K562 (cell line): ENCODE results near the gene SLC38A8. TPM values are rescaled to one million over a fixed set of nuclear protein-coding genes. Genes with fewer than 3 reads are reported as not detected.

Source experiments
- ATAC-seq: fragments of 200-7000 bp; cut with Tn5 transposase; 3 replicates; pipeline ENCODE4 v1.9.1; 2020; ENCODE audit warnings: moderate library complexity
- BruUV-seq: library from RNA; stranded (reverse); fragments of 400-500 nt; replicated peaks from 2 replicates; lab custom pipeline; 2021; lab: Mats Ljungman, UMichigan
- CTCF ChIA-PET: fragments of 300-600 bp; formaldehyde crosslinking; extraction: SDS; loops from one replicate; lab custom pipeline; 2021; ENCODE audit warnings: low intra/inter-chr PET ratio; lab: Yijun Ruan, JAX
- POLR2A ChIA-PET: fragments of 300-600, 350-650 bp; sonication (Branson Sonifier 250); formaldehyde crosslinking; extraction: SDS; loops from one replicate; lab custom pipeline; 2021; ENCODE audit warnings: antibody characterized with exemption, inconsistent platforms; lab: Yijun Ruan, JAX
- DNase-seq, 4 experiments: peaks; one replicate each; pipeline versions ENCODE4 v3.0.0 to v3.0.0-alpha.2; 2011 to 2018; ENCODE audit warnings: low spot score in 3 of 4, mixed read lengths in 3 of 4; ENCODE audit errors: extremely low read depth in 1 of 4
- FAIRE-seq: peaks from 2 replicates; lab custom pipeline; 2011; peaks lifted over from hg19 to GRCh38; lab: Jason Lieb, UNC
- H2AFZ ChIP-seq: 2 replicates; pipeline ENCODE4 v1.6.0; 2011; ENCODE audit warnings: low read depth, low read length, control low read depth, inconsistent platforms
- H3K27ac ChIP-seq: fragments of 200-600 bp; 3 replicates; pipeline ENCODE4 v1.8.0; 2011; ENCODE audit warnings: low read depth, mild to moderate bottlenecking, control low read depth, inconsistent platforms, low read length, moderate library complexity, mixed read lengths; ENCODE audit errors: extremely low read depth
- H3K27me3 ChIP-seq, 2 experiments: fragments of 300-600 bp in 1 of 2; 2 replicates in 1 of 2; 3 replicates in 1 of 2; pipeline versions ENCODE4 v1.6.0 to v1.8.0; 2011; ENCODE audit warnings: inconsistent platforms in 2 of 2, low read length in 2 of 2, mild to moderate bottlenecking in 1 of 2, mixed read lengths in 1 of 2, moderate library complexity in 1 of 2; ENCODE audit not compliant: control insufficient read depth in 2 of 2, insufficient read depth in 2 of 2
- H3K36me3 ChIP-seq: fragments of 300-600 bp; 3 replicates; pipeline ENCODE4 v1.8.0; 2011; ENCODE audit warnings: mild to moderate bottlenecking, low read length, inconsistent platforms; ENCODE audit not compliant: control insufficient read depth, insufficient read depth
- H3K4me1 ChIP-seq, 2 experiments: fragments of 200-600 bp in 1 of 2; replicated peaks in 1 of 2; 2 replicates in 1 of 2; 3 replicates in 1 of 2; pipeline versions ENCODE4 v1.5.1 to v1.8.0; 2011; ENCODE audit warnings: inconsistent platforms in 2 of 2, low read length in 2 of 2, mild to moderate bottlenecking in 1 of 2, mixed read lengths in 1 of 2, moderate library complexity in 1 of 2; ENCODE audit not compliant: control insufficient read depth in 2 of 2, insufficient read depth in 2 of 2
- H3K4me2 ChIP-seq: 2 replicates; pipeline ENCODE4 v1.6.1; 2011; ENCODE audit warnings: low read length, control low read depth, inconsistent platforms, mixed read lengths; ENCODE audit not compliant: insufficient read depth
- H3K4me3 ChIP-seq: fragments of 200-600 bp; sonication (generic), shearing (Covaris generic); 2 replicates; pipeline ENCODE4 v1.5.1; 2016; ENCODE audit warnings: control low read depth, inconsistent platforms
- H3K79me2 ChIP-seq: fragments of 200-600 bp; 3 replicates; pipeline ENCODE4 v1.8.0; 2011; ENCODE audit warnings: low read length, inconsistent platforms; ENCODE audit not compliant: control insufficient read depth, insufficient read depth
- H3K9ac ChIP-seq, 2 experiments: 2 replicates each; pipeline versions ENCODE4 v1.6.0 to v1.6.1; 2011; ENCODE audit warnings: low read depth in 2 of 2, low read length in 2 of 2, control low read depth in 1 of 2, inconsistent platforms in 1 of 2, mild to moderate bottlenecking in 1 of 2, mixed read lengths in 1 of 2; ENCODE audit not compliant: insufficient read depth in 1 of 2
- H3K9me1 ChIP-seq: one replicate; pipeline ENCODE4 v1.6.0; 2011; ENCODE audit warnings: inconsistent platforms, mild to moderate bottlenecking, low read length, moderate library complexity; ENCODE audit not compliant: control insufficient read depth, insufficient read depth
- H3K9me3 ChIP-seq: replicated peaks from 2 replicates; pipeline ENCODE4 v1.5.1; 2011; ENCODE audit warnings: low read depth, low read length, inconsistent platforms; ENCODE audit not compliant: control insufficient read depth, insufficient read depth
- H4K20me1 ChIP-seq: replicated peaks from 2 replicates; pipeline ENCODE4 v1.6.1; 2011; ENCODE audit warnings: low read length, inconsistent platforms, mixed read lengths; ENCODE audit not compliant: control insufficient read depth, insufficient read depth
- ADNP ChIP-seq: fragments of 200-800 bp; sonication (Bioruptor generic); IDR thresholded peaks from 2 replicates; pipeline ENCODE4 v1.6.1; 2016; ENCODE audit warnings: missing genetic modification characterization, missing compliant biosample characterization
- BCOR ChIP-seq: fragments of 450-650 bp; IDR thresholded peaks from 2 replicates; pipeline ENCODE4 v1.6.1; 2016
- CBX2 ChIP-seq: fragments of 200-600 bp; sonication (generic); IDR thresholded peaks from one replicate; pipeline ENCODE4 v1.6.1; 2012; ENCODE audit warnings: mild to moderate bottlenecking, low read length, inconsistent platforms; ENCODE audit not compliant: insufficient read depth, poor library complexity, severe bottlenecking
- HDAC2 ChIP-seq: fragments of 450-650 bp; IDR thresholded peaks from 2 replicates; pipeline ENCODE4 v1.6.1; 2016; ENCODE audit warnings: mild to moderate bottlenecking
- HEY1 ChIP-seq: fragments of 250-450 bp; sonication (Bioruptor Pico); IDR thresholded peaks from 2 replicates; pipeline ENCODE4 v1.5.0; 2020; ENCODE audit warnings: mild to moderate bottlenecking, moderate library complexity, borderline replicate concordance
- HNRNPH1 ChIP-seq: fragments of 200-400 bp; formaldehyde crosslinking; optimal IDR thresholded peaks from 2 replicates; pipeline ENCODE3; 2017; ENCODE audit warnings: low read depth, mild to moderate bottlenecking, low read length, moderate library complexity
- KDM1A ChIP-seq, 2 experiments: fragments of 450-650 bp; IDR thresholded peaks; 2 replicates each; pipeline ENCODE4 v1.6.1; 2016; ENCODE audit warnings: mild to moderate bottlenecking in 2 of 2
- MCM7 ChIP-seq, 2 experiments: fragments of 450-650 bp; IDR thresholded peaks; 2 replicates each; pipeline ENCODE4 v1.6.1; 2016 to 2018
- NRF1 ChIP-seq, 2 experiments: fragments of 450-650 bp; IDR thresholded peaks in 1 of 2; conservative IDR thresholded peaks in 1 of 2; 2 replicates each; pipeline ENCODE4 v1.6.1; 2014; ENCODE audit warnings: mild to moderate bottlenecking in 2 of 2
- PTBP1 ChIP-seq: fragments of 200-400 bp; formaldehyde crosslinking; IDR thresholded peaks from 2 replicates; pipeline ENCODE4 v1.6.1; 2017; ENCODE audit warnings: low read depth, low read length
- RBM25 ChIP-seq: fragments of 200-400 bp; formaldehyde crosslinking; IDR thresholded peaks from 2 replicates; pipeline ENCODE4 v1.6.1; 2018; ENCODE audit warnings: low read length, low read depth, moderate library complexity; ENCODE audit not compliant: severe bottlenecking
- SAP30 ChIP-seq: fragments of 200-600 bp; sonication (generic); IDR thresholded peaks from 2 replicates; pipeline ENCODE4 v1.6.1; 2012; ENCODE audit warnings: borderline replicate concordance, low read depth, mild to moderate bottlenecking, moderate library complexity, low read length, control low read depth, inconsistent platforms; ENCODE audit not compliant: insufficient read depth, poor library complexity, severe bottlenecking
- SMARCA5 ChIP-seq: fragments of 450-650 bp; IDR thresholded peaks from 2 replicates; pipeline ENCODE4 v1.6.1; 2016
- THRA ChIP-seq: fragments of 450-650 bp; IDR thresholded peaks from 2 replicates; pipeline ENCODE4 v1.6.1; 2017; ENCODE audit warnings: mild to moderate bottlenecking, moderate library complexity
- WHSC1 ChIP-seq: IDR thresholded peaks from one replicate; pipeline ENCODE4 v1.6.1; 2012; ENCODE audit warnings: low read length, control low read depth, inconsistent platforms
- WGBS: fragments of 100-300 bp; shearing (Covaris generic); methylation state at CpG from one replicate; pipeline ENCODE4 v1.1.6; 2016; ENCODE audit warnings: low coverage, mixed read lengths; ENCODE audit not compliant: insufficient coverage; ENCODE audit errors: missing lambda C conversion rate; 5-methylcytosine and 5-hydroxymethylcytosine counted together
- in situ Hi-C: fragments of 300-500 bp; cut with MboI; formaldehyde crosslinking; loops from 4 replicates; pipeline ENCODE4 v1.15.0; 2018; ENCODE audit warnings: inconsistent platforms, mixed read lengths
- intact Hi-C: fragments of 100-400 bp; cut with micrococcal nuclease; formaldehyde crosslinking; loops from 2 replicates; pipeline ENCODE4 v1.14.2; 2022
- polyA plus RNA-seq, 8 experiments: library from polyadenylated mRNA; depleted of rRNA in 4 of 8; stranded (reverse) in 5 of 8; unstranded in 3 of 8; fragments of >200 nt; fragmentation: Nextera tagmentation in 2 of 8; fragmentation: Illumina TruSeq in 1 of 8; extraction: Ambion mirVana in 2 of 8; extraction: Trizol in 1 of 8; gene quantifications; 2 replicates each; pipeline versions ENCODE4 v1.2.1 to v1.2.3, GENCODE V29; 2011 to 2014; ENCODE audit warnings: inconsistent platforms in 1 of 8, missing spikeins in 1 of 8
- total RNA-seq, 7 experiments: library from RNA; depleted of rRNA in 6 of 7; stranded (reverse); fragments of >200 nt in 6 of 7; fragmentation: Illumina TruSeq in 2 of 7; extraction: Trizol in 2 of 7; gene quantifications; 2 replicates each; pipeline versions ENCODE4 v1.2.1 to v1.2.3, GENCODE V29; 2011 to 2021; ENCODE audit warnings: low replicate concordance in 1 of 7

The SLC38A8 gene
- total and polyA plus RNA-seq, 9 of the 15 experiments (the other 6 are each of a cell fraction or from before 2014, with no cell fraction given) = 0.28 TPM; not detected in 8

- TF ChIP-seq HNRNPH1 (no peak), HEY1 (no peak), MCM7 (IDR thresholded peaks at IDR 0.05) (no peak), SMARCA5 (no peak)
- TF ChIP-seq, all 486 proteins: peak for 0
These were observed 59.1 kb downstream of the SLC38A8 start (continued) for GRCh38 chr16:83983491-83983890.

GRCh38 chr16:83981799-83982198 lies 60.8 kb downstream of the SLC38A8 start:
- H3K4me2 ChIP-seq = no peak overlapping the region
- no peak for FAIRE-seq
- CTCF ChIA-PET = no interaction called here
- 0 out of 4 replicates have a peak, but pooled peaks of 1 of the 2 experiments have one; percentile 37 for TF ChIP-seq KDM1A (IDR thresholded peaks at IDR 0.05)
- 0 out of 2 replicates have a peak, but pooled peaks have one; percentile 72 for TF ChIP-seq PTBP1
- no peak for TF ChIP-seq WHSC1
- 0 out of 2 replicates have a peak, but pooled peaks have one; percentile 45 for TF ChIP-seq SMARCA5
- peak; percentile 82 for TF ChIP-seq RBM25
- TF ChIP-seq SAP30 = no peak
- peak; percentile 84 for TF ChIP-seq ADNP (tag)
- no peak for TF ChIP-seq NRF1 (conservative IDR thresholded peaks at IDR 0.05 in 1 of 2, IDR thresholded peaks at IDR 0.05 in 1 of 2)
- TF ChIP-seq THRA = no peak
- no peak for TF ChIP-seq CBX2
- 0 out of 2 replicates have a peak, but pooled peaks have one; percentile 47 for TF ChIP-seq HDAC2
- peak; percentile 80 for TF ChIP-seq BCOR
- TF ChIP-seq, all 486 proteins: peak for 7
- no peak overlapping the region for H3K9ac ChIP-seq
- H3K4me1 ChIP-seq = no peaks in the 10 kb centered on the region; a peak in 1 of 5 replicates
- H3K9me1 ChIP-seq = no peaks in the 10 kb centered on the region
- WGBS = 9% methylated on average over 8 of the region's 8 CpGs
- DNase-seq (no peak), ATAC-seq (no peak)
- H3K27me3 ChIP-seq = peaks cover 29 to 60% of the 10 kb centered on the region in 2 experiments
- H3K79me2 ChIP-seq = no peaks in the 10 kb centered on the region
- H3K36me3 ChIP-seq = no peaks in the 10 kb centered on the region
- in situ Hi-C loops = no loop called here
- H3K4me3 ChIP-seq = no peak overlapping the region
- no peak overlapping the region for H2AFZ ChIP-seq
- intact Hi-C loops = no loop called here
- H3K9me3 ChIP-seq = peaks cover 4% of the 10 kb centered on the region; the same call in 1 of the 2 replicates
- POLR2A ChIA-PET = no interaction called here
- no TSS peak for BruUV-seq
- no peak overlapping the region for H3K27ac ChIP-seq
- no peaks in the 10 kb centered on the region for H4K20me1 ChIP-seq
